NB4 (cell line): ENCODE results near the gene SSNA1.
A peak's percentile ranks its signal among the peaks of the same experiment; 100 is the strongest.

Source experiments
- DNase-seq: peaks from one replicate; pipeline ENCODE4 v3.0.0; 2010; ENCODE audit warnings: low read depth
- H3K4me3 ChIP-seq: one replicate; pipeline ENCODE4 v1.5.1; 2011; ENCODE audit warnings: mild to moderate bottlenecking, low read depth, low read length, moderate library complexity
- MYC ChIP-seq: IDR thresholded peaks from 2 replicates; pipeline ENCODE4 v1.6.1; 2011; ENCODE audit warnings: low read depth, low read length
- POLR2A ChIP-seq: IDR thresholded peaks from 2 replicates; pipeline ENCODE4 v1.6.1; 2011; ENCODE audit warnings: mild to moderate bottlenecking; ENCODE audit not compliant: insufficient read length; ENCODE audit errors: extremely low read depth
- TF ChIP-seq, protein P1 (sequence below): IDR thresholded peaks from 2 replicates; pipeline ENCODE4 v1.6.1; 2011; ENCODE audit warnings: low read depth, low read length
- TF ChIP-seq, protein P2 (sequence below): IDR thresholded peaks from one replicate; pipeline ENCODE4 v1.5.1; 2012; ENCODE audit warnings: low read depth, low read length

Gene SSNA1, protein sequence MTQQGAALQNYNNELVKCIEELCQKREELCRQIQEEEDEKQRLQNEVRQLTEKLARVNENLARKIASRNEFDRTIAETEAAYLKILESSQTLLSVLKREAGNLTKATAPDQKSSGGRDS

DNA sequence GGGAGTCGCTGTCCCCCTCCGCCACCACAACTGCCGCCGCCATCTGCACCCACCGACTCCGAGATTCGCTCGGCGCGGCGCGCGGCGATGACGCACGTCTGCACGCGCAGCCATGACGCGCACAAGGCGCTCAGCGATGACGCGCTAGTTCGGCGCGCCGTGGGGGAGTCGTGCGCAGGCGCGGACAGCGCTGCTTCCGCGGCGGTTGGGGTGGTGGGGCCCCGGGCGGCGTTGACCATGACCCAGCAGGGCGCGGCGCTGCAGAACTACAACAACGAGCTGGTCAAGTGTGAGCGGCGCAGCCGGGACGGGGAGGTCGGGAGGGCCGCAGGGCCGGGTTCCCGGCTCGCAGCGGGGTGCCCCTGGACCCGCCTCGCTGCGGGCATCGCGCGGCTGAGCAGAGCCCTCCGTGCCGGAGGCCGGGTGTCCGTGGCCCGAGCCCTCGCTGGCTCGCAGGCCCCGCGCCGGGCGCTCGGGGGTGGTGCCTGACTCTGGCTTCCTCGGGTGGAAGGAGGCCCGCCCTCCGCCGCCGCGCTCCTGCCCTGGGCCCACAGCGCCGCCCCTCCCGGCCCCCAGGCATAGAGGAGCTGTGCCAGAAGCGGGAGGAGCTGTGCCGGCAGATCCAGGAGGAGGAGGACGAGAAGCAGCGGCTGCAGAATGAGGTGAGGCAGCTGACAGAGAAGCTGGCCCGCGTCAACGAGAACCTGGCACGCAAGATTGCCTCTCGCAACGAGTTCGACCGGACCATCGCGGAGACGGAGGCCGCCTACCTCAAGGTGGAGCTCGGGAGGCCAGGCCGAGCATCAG, at the start of gene SSNA1, which contains the start of gene ANAPC2:
TSS of gene SSNA1 (plus strand) at position 187 of the 807 bp plus-strand sequence. CDS start at position 238, 51 bp downstream.
TSS of gene ANAPC2 (minus strand) at position 71 of the 807 bp plus-strand sequence. CDS start at position 43, 28 bp downstream.
- peak; percentile 95 for DNase-seq
- H3K4me3 ChIP-seq = peak within 1 kb of the TSS; percentile 90
- TF ChIP-seq MYC = peak; percentile 68
- TF ChIP-seq, protein P1, sequence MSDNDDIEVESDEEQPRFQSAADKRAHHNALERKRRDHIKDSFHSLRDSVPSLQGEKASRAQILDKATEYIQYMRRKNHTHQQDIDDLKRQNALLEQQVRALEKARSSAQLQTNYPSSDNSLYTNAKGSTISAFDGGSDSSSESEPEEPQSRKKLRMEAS = peak; percentile 67
- TF ChIP-seq, protein P2, sequence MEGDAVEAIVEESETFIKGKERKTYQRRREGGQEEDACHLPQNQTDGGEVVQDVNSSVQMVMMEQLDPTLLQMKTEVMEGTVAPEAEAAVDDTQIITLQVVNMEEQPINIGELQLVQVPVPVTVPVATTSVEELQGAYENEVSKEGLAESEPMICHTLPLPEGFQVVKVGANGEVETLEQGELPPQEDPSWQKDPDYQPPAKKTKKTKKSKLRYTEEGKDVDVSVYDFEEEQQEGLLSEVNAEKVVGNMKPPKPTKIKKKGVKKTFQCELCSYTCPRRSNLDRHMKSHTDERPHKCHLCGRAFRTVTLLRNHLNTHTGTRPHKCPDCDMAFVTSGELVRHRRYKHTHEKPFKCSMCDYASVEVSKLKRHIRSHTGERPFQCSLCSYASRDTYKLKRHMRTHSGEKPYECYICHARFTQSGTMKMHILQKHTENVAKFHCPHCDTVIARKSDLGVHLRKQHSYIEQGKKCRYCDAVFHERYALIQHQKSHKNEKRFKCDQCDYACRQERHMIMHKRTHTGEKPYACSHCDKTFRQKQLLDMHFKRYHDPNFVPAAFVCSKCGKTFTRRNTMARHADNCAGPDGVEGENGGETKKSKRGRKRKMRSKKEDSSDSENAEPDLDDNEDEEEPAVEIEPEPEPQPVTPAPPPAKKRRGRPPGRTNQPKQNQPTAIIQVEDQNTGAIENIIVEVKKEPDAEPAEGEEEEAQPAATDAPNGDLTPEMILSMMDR = peak; percentile 35
- peak; percentile 73 for TF ChIP-seq POLR2A

DNA sequence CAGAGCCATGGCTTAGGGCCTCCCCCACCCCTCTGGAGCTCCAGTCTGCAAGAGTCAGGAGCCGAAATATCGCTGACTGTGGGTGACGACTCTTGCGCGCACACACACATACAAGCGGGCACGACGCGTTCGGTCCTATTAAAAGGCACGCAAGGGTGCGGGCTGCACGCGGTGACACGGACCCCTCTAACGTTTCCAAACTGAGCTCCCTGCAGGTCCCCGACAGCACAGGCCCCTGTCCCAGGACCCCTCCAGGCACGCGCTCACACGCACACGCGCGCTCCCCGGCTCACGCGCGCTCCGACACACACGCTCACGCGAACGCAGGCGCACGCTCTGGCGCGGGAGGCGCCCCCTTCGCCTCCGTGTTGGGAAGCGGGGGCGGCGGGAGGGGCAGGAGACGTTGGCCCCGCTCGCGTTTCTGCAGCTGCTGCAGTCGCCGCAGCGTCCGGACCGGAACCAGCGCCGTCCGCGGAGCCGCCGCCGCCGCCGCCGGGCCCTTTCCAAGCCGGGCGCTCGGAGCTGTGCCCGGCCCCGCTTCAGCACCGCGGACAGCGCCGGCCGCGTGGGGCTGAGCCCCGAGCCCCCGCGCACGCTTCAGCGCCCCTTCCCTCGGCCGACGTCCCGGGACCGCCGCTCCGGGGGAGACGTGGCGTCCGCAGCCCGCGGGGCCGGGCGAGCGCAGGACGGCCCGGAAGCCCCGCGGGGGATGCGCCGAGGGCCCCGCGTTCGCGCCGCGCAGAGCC, 49.6 kb upstream of the SSNA1 start, which contains the start of gene GRIN1:
TSS of gene GRIN1 (plus strand) at position 433 of the 746 bp plus-strand sequence. CDS start 333 bp downstream, outside the sequence.
- DNase-seq = no peak
- H3K4me3 ChIP-seq = no peak within 1 kb of the TSS
- TF ChIP-seq, protein P1 = no peak
- TF ChIP-seq MYC (no peak), POLR2A (no peak)
- TF ChIP-seq, protein P2 = no peak

DNA sequence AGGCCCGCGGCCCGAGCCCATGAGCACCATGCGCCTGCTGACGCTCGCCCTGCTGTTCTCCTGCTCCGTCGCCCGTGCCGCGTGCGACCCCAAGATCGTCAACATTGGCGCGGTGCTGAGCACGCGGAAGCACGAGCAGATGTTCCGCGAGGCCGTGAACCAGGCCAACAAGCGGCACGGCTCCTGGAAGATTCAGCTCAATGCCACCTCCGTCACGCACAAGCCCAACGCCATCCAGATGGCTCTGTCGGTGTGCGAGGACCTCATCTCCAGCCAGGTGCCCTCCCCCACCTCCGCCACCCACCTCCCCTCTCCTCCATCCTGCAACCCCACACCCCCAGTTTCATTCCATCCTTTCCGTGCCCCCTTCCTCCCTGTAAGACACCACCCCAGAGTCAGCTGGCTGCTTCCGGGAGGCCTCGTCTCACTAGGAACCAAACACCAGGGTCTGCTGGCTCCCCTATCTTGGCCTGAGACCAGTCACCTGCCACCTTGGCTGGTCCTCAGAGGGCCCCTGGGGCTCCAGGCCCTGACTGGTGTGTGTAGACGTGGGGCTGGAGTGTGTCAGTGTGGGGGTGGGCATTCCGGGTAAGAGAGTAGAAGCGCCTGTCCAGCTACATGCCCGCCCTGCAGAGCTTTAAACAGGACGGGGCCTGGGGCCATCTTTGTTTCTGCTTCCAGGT, 48.9 kb upstream of the SSNA1 start:
- TF ChIP-seq MYC (no peak), POLR2A (no peak)
- TF ChIP-seq, protein P1 = no peak
- TF ChIP-seq, protein P2 = no peak
- H3K4me3 ChIP-seq = no peak overlapping the region
- no peak for DNase-seq

DNA sequence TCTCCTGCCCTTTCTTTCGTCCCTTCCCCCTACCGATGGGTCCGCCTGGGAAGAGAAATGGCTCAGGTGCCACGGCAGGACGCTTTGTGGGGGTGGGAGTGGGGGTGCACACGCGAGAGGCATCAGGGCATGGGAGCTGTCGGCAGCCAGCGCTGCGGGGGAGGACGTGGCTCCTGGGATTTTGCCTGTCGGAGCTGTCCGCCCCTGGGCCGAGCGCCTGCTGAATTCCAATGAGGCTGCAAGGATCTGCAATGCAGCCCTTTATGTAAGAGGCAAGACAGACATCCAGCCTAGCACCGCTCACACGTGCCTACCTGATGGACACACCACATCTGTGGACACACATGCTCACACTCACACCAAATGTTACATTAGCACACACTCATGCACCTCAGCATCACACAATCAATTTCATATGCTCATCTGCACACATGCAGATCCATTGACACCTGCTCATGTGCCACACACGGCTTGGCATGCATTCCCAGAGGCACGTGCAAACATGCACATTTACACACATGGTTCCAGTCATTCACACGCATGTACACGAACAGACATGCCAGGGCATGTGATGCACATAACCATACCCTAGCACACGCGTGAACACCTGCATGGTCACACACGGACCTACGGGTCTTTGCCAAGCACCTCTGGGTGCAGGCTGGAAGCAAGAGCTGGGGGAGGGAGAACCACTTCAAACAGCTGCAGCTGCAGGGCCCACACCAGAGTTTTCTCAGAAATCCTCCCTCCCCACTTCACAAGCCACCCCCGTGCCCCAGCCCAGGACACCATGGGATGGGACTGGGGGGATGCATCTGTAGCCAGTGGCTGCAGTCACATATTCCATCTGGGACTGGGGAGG, 48.1 kb upstream of the SSNA1 start:
- TF ChIP-seq, protein P2 = no peak
- TF ChIP-seq MYC (no peak), POLR2A (no peak)
- TF ChIP-seq, protein P1 = no peak
- DNase-seq = no peak
- H3K4me3 ChIP-seq = no peak overlapping the region
